Body of pancreas (tissue), 4 donors: Measurements from ENCODE around the gene CSDE1.

Source experiments
- POLR2A ChIP-seq, 3 donors: fragments of 450-650 bp; IDR thresholded peaks; one replicate each; pipeline ENCODE4 v1.6.1; 2016; ENCODE audit warnings: antibody characterized with exemption in 3 of 3, mild to moderate bottlenecking in 2 of 3
- TF ChIP-seq, protein P1 (sequence below), 7 experiments: fragments of 450-650 bp in 4 of 7; fragments of 200-600 bp in 3 of 7; sonication (generic) in 3 of 7; IDR thresholded peaks; one replicate each; pipeline ENCODE4 v1.5.1; 2016 to 2019; ENCODE audit warnings: antibody characterized with exemption in 7 of 7

DNA sequence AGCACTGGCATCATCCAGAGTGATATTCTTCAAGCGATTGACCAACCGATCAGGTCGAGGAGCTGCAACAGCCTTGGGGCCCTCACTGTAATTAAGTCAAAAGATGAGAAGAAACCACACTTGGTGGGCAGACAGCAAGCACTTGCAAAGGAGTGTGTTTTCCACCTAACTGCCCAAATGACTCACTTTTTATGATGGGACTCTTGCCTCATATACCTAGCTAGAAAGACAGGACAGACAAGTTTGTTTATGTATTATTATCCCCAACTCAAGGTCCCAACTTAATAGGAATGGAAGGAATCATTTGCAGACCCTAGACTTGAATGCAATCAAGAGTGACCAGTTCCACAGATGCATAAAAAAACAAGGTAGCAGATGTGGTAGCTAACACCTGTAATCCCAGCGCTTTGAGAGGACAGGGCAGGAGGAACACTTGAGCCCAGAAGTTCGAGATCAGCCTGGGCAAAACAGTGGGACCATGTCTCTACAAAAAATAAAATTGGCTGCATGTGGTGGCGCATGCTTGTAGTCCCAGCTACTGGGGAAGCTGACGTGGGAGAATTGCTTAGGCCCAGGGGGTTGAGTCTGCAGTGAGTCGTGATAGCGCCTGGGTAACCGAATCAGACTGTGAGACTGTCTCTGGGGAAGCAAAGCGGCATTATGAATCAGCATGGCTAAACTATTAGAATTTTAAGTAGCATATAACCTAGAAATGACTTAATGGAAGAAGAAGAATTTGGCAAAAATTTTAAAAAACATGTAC is 38.9 kb downstream of the CSDE1 start:
- TF ChIP-seq, protein P1, sequence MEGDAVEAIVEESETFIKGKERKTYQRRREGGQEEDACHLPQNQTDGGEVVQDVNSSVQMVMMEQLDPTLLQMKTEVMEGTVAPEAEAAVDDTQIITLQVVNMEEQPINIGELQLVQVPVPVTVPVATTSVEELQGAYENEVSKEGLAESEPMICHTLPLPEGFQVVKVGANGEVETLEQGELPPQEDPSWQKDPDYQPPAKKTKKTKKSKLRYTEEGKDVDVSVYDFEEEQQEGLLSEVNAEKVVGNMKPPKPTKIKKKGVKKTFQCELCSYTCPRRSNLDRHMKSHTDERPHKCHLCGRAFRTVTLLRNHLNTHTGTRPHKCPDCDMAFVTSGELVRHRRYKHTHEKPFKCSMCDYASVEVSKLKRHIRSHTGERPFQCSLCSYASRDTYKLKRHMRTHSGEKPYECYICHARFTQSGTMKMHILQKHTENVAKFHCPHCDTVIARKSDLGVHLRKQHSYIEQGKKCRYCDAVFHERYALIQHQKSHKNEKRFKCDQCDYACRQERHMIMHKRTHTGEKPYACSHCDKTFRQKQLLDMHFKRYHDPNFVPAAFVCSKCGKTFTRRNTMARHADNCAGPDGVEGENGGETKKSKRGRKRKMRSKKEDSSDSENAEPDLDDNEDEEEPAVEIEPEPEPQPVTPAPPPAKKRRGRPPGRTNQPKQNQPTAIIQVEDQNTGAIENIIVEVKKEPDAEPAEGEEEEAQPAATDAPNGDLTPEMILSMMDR (IDR thresholded peaks at IDR 0.05) = no peak
- TF ChIP-seq POLR2A (IDR thresholded peaks at IDR 0.05) = no peak
